ENCODE measurements around the gene BRD7.

DNA sequence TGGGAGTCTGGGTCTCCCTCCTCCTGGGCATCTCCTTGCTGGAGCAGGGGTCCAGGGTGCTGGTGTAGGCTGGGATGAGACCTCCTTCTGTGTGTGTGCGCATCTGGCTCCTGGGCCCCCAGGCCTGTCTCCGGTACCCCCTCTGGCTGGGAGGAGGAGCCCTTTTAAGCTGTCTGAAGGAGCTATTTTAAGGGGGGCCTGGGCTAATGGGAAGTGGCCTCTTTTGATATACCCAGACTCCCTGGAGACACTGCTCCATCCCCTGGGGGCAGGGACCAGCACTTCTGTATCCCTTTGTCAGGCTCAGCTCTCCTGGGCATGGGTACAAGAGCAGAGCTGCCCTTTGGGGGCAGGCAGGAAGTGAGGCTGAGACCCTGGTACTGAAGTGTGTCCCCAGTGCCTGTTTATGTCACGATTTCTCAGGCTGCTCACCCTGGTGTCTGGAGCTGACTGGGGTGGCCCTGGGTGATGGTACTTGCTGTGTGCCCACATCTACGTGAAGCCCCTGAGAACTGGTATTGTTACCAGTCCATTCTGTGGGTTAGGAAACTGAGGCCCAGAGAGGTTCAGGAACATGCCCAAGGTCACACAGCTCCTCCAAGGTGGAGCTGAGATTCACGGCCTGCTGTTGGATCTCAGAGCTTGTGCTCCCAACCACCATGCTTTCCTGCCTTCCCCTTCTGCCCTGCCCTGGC is 96.0 kb downstream of the BRD7 start:
- TF ChIP-seq, protein P1, sequence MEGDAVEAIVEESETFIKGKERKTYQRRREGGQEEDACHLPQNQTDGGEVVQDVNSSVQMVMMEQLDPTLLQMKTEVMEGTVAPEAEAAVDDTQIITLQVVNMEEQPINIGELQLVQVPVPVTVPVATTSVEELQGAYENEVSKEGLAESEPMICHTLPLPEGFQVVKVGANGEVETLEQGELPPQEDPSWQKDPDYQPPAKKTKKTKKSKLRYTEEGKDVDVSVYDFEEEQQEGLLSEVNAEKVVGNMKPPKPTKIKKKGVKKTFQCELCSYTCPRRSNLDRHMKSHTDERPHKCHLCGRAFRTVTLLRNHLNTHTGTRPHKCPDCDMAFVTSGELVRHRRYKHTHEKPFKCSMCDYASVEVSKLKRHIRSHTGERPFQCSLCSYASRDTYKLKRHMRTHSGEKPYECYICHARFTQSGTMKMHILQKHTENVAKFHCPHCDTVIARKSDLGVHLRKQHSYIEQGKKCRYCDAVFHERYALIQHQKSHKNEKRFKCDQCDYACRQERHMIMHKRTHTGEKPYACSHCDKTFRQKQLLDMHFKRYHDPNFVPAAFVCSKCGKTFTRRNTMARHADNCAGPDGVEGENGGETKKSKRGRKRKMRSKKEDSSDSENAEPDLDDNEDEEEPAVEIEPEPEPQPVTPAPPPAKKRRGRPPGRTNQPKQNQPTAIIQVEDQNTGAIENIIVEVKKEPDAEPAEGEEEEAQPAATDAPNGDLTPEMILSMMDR (IDR thresholded peaks at IDR 0.05; ENCODE audit: insufficient read depth, low read length, poor library complexity, severe bottlenecking), result no peak
- TF ChIP-seq EZH2phosphoT487 (conservative IDR thresholded peaks at IDR 0.05; ENCODE audit: low read length), result no peak
